BE2C (cell line): Measurements from ENCODE around the gene TMEM233.

Experiments used
- DNase-seq: peaks from one replicate; pipeline ENCODE4 v3.0.0-alpha.2; 2020
- H3K27me3 ChIP-seq: fragments of 250-450 bp; sonication (Bioruptor Pico); 2 replicates; pipeline ENCODE4 v1.5.1; 2020; ENCODE audit warnings: mild to moderate bottlenecking
- H3K36me3 ChIP-seq: fragments of 250-450 bp; sonication (Bioruptor Pico); 2 replicates; pipeline ENCODE4 v1.5.1; 2020; ENCODE audit warnings: mild to moderate bottlenecking
- H3K4me1 ChIP-seq: fragments of 250-450 bp; sonication (Bioruptor Pico); 2 replicates; pipeline ENCODE4 v1.5.1; 2020
- H3K4me3 ChIP-seq: 2 replicates; pipeline ENCODE4 v1.5.1; 2011; ENCODE audit warnings: low read depth, low read length
- H3K9me3 ChIP-seq: fragments of 250-450 bp; sonication (Bioruptor Pico); 2 replicates; pipeline ENCODE4 v1.5.1; 2020
- TF ChIP-seq, protein P1 (sequence below): IDR thresholded peaks from 2 replicates; pipeline ENCODE4 v1.5.1; 2012; ENCODE audit warnings: mild to moderate bottlenecking, low read depth, low read length

Gene TMEM233

DNA sequence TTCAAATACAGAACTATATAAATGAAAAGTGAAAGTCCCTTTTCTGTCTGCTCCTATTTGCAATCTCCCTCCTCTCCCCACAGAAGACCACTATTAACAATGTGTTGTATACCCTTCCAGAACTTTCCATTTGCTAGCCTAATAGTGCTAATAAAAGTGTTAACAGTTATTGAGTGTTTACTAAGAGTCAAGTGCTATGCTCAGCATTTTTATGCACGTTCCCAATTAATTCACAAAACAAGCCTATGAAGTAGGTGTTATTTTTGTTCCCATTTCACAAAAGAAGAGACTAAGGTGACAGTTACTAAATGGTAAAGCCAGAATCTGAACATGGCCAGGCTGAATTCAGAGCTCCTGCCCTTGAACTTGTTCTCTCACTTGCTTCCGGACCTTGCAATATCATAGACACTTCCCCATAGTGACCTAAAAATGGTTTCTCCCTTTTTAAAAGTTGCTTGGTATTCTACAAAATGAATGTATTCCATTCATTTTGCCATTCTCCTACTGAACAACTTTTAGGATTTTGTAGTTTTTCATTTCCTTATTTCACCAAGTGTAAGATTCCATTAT is 72.7 kb downstream of the TMEM233 start:
- H3K27me3 ChIP-seq, result peaks cover 4% of the 10 kb centered on the region; the same call in 1 of the 2 replicates
- TF ChIP-seq, protein P1, sequence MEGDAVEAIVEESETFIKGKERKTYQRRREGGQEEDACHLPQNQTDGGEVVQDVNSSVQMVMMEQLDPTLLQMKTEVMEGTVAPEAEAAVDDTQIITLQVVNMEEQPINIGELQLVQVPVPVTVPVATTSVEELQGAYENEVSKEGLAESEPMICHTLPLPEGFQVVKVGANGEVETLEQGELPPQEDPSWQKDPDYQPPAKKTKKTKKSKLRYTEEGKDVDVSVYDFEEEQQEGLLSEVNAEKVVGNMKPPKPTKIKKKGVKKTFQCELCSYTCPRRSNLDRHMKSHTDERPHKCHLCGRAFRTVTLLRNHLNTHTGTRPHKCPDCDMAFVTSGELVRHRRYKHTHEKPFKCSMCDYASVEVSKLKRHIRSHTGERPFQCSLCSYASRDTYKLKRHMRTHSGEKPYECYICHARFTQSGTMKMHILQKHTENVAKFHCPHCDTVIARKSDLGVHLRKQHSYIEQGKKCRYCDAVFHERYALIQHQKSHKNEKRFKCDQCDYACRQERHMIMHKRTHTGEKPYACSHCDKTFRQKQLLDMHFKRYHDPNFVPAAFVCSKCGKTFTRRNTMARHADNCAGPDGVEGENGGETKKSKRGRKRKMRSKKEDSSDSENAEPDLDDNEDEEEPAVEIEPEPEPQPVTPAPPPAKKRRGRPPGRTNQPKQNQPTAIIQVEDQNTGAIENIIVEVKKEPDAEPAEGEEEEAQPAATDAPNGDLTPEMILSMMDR, result no peak
- peaks cover 9% of the 10 kb centered on the region for H3K36me3 ChIP-seq
- no peak for DNase-seq
- no peaks in the 10 kb centered on the region for H3K4me1 ChIP-seq
- H3K4me3 ChIP-seq, result no peak overlapping the region; the same call in 1 of the 2 replicates
- no peaks in the 10 kb centered on the region for H3K9me3 ChIP-seq

DNA sequence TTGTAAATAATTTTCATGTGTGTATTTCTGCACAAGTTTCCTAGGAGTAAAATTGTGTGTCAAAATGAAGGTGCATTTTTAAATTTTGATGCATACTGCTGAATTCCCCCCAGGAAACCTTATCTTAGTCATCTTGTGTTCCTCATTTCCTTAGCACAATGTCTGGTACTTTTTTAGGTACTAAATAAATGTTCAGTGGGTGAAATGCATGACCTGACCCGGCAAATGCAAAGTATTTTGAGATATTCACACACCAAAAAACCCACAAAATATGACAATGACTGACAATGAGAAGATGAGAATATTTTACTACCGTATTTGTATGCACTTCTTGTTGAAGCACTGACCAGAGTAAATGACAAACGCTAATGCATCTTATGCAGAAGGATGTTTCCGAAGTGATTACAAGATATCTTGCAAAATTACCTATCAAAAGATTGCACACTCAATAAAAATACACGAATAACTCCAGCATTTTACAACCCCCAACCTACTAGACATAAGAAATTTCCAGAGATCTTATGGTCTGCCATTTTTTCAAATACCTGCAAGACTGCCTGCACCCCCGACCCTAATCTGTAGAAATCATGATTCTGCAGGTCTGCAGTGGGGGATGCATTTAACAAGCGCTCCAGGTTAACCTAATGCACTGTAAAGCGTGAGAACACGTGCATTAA is 73.5 kb downstream of the TMEM233 start:
- Histone ChIP-seq H3K36me3 (peaks cover 9% of the 10 kb centered on the region), H3K9me3 (no peaks in the 10 kb centered on the region), H3K4me3 (peak overlapping the region; percentile 98), H3K4me1 (no peaks in the 10 kb centered on the region), H3K27me3 (no peaks in the 10 kb centered on the region)
- DNase-seq, result no peak
- TF ChIP-seq, protein P1, result no peak

DNA sequence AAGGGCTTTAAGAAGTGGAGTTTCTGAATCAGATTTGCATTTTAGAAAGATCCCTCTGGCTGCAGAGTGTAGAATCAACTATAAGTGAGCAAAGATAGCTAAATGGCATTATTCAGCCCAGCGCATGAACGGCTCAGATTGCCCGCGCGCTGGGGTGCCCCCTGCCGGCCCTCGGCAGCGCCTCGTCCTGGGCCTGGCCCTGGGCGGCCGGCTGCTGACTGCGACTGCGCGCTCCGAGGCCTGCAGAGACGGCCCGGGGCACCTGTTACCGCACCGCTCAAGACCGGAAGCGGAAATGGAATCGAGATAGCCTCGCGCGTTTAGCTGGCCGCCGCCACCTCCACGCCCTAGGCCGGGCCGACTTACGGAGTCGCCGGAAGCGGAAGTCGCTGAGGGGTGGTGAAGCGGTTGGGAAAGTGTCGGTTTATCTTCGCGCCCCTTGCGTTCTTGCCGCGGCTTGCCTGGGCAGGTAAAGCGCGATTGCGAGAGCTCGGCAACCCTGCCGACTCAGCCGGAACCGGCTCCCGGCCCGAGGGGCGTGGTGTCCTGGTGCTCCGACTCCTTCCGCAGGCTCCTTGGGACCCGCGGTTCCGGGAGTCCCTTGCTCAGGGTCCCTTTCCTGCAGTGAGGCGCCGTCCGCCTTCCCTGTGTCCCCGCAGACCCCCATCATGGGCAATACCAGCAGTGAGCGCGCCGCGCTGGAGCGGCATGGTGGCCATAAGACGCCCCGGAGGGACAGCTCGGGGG is 74.2 kb downstream of the TMEM233 start, which contains the start of gene PRKAB1:
Gene PRKAB1 (plus strand): TSS at position 557 of the 747 bp plus-strand sequence. CDS start 112 bp downstream, at position 669.
- H3K36me3 ChIP-seq, result peaks cover 11% of the 10 kb centered on the region
- TF ChIP-seq, protein P1, result peak; percentile 85
- H3K4me1 ChIP-seq, result no peaks in the 10 kb centered on the region
- no peaks in the 10 kb centered on the region for H3K27me3 ChIP-seq
- no peaks in the 10 kb centered on the region for H3K9me3 ChIP-seq
- DNase-seq, result peak; percentile 98
- peak within 1 kb of the TSS; percentile 98 for H3K4me3 ChIP-seq

DNA sequence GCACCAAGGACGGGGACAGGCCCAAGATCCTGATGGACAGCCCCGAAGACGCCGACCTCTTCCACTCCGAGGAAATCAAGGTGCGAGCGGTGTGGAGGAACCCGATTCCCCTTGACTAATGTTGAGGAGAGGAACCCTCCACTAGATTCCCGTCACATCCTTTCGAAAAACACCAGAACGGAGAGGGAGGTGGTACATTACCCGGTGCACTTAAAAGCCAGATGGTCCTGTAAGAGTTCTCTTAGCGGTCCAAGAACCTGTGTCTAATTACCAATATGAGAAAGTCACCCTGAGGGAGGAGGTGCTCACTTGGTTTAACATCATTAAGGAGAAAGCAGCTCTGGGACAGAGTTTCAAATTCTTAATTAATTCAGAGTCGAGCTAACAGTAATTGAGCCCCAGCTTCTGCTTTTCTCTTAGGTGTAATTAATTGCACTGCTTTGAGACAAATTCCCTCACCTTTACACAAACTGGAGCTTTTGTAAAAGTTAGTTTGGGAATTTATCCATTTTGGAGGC is 74.8 kb downstream of the TMEM233 start:
- no peak for DNase-seq
- no peaks in the 10 kb centered on the region for H3K4me1 ChIP-seq
- H3K9me3 ChIP-seq, result no peaks in the 10 kb centered on the region
- peak overlapping the region; percentile 98 for H3K4me3 ChIP-seq
- peaks cover 17% of the 10 kb centered on the region for H3K36me3 ChIP-seq
- H3K27me3 ChIP-seq, result no peaks in the 10 kb centered on the region
- TF ChIP-seq, protein P1, result no peak

DNA sequence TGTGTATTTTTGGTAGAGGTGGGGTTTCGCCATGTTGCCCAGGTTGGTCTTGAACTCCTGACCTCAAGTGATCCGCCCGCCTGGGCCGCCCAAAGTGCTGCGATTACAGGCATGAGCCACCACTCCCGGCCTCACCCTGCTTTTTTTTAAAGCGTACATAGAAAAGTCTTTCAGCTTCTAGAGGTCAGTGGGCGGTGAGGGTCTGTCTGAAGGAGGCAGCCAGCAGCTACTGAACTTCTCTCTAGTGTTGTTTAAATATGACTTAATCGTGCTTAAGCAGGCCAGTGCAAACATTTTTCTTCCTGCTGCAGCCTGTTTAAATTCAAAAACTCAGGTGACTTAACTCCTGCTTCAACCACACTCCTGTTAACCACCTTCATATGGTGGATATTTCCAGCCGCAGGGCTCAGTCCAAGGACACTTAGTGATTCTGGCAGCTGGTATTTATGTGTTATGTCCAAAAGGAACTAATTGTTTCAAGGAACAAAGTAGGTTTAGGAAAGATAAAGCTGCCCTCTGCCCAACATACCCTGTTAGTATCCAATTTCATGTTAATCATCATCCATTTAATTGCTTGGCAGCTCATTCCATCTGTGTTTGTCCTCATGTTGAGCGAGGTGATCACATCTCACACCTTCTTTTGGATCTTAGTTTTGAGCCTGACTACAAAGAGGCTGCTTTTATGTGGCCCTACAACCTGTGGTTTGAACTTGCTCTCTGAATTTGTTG is 76.3 kb downstream of the TMEM233 start:
- H3K4me3 ChIP-seq, result no peak overlapping the region
- DNase-seq, result no peak
- no peaks in the 10 kb centered on the region for H3K27me3 ChIP-seq
- TF ChIP-seq, protein P1, result no peak
- H3K9me3 ChIP-seq, result no peaks in the 10 kb centered on the region
- H3K4me1 ChIP-seq, result no peaks in the 10 kb centered on the region
- peaks cover 33% of the 10 kb centered on the region for H3K36me3 ChIP-seq
